HG03159 (cell line): Measurements from ENCODE around the gene EFNA5.

Experiments used
- ATAC-seq: cut with Tn5 transposase; IDR thresholded peaks from one replicate; pipeline ENCODE4 v1.9.1; 2021; ENCODE audit warnings: mild to moderate bottlenecking, moderate library complexity; ENCODE audit not compliant: unreplicated experiment

Gene EFNA5

DNA sequence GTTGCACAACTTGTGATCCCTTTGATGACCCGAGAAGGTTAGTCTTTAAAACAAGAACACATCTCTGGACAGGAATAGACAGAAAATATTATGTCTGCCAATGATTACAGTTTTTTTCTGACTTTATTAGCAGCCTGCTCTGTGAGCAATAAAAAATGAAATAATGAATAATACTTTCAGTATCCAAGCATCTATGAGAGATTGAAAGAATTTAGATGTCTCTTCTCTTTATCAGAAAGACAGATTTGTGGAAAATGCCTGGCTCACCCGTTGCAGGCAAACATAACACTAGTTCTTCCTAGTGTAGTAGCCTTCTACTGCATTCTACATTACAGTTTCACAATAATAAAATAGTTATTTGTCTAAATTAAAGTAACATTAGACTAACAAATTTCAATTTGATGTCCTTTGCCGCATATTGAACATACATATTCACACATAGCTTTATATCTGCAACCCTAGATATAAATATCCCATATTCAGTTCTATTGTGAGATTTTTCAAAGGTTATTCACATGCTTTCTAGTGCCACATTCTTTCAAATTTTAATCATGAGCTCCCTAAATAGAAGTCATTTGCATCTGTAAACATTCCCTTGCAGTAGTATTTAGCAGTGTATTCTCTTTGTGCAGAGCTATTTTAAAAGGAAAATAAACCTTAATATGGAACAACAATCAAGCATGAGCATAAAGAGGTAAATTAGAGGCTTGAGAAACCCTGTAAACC is 267.3 kb downstream of the EFNA5 start:
- no peak for ATAC-seq

DNA sequence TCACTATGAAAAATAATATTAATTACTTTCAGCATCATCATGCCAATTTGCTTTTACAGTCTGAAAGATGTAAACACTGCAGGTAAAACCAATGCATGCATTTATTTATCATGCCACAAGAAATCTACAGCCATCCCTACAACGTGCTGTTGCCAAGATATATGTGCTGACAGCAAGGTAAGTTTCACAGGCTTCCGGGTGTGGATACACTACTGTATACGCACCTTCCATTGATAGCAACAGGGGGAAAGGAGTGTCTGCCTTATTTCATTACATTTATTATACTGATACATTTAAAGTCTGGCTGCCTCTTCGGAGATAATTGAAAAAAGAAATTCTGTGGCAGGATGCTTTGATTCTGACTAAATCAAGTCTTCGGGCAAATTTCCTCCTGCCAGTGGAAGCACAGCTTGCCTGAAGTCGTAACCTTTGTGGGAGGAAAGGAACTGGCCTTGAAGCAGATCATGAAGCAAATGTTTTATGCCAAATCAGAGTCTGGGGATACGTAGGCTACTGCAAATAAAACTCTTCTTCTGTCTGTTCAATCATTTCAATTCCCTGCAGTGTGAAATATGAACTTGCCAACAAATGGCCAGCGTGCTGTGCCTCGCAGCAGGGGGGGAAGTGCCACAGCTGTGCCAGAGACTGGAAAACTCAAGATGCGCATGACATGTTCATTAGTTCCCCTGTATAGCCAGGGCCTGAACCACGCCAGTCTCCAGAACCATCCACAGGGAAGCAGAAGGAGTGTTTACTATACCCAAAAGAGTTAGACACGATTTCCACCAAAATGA is 268.1 kb downstream of the EFNA5 start:
- ATAC-seq = no peak

GRCh38 chr5:107401470-107402122 is 269.1 kb downstream of the EFNA5 start:
- ATAC-seq = no peak

DNA sequence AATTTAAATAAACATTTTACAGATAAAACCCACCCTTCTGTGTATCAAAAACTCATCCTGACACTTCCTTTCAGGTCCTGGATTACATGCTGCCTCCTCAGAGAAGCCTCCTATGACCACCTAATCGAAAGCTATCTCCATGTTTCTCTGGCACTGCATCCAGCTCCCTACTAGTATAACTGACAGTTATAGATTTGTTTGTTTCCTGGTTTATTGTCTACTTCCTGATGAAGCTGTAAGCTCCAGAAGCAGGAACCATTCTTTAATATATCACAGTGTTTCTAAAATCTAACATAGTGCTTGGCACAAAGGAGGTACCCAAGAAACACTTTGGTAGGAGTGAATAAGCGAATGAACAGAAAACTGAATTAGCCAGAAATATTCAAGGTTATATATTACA is 270.4 kb downstream of the EFNA5 start:
- ATAC-seq = no peak

GRCh38 chr5:107398703-107399102 is 272.0 kb downstream of the EFNA5 start:
- ATAC-seq = no peak

- peak; percentile 50 for ATAC-seq
Observed at GRCh38 chr5:107396351-107396690, 274.4 kb downstream of the EFNA5 start.

GRCh38 chr5:107395632-107396350 is 274.9 kb downstream of the EFNA5 start:
- peak; percentile 80 for ATAC-seq

DNA sequence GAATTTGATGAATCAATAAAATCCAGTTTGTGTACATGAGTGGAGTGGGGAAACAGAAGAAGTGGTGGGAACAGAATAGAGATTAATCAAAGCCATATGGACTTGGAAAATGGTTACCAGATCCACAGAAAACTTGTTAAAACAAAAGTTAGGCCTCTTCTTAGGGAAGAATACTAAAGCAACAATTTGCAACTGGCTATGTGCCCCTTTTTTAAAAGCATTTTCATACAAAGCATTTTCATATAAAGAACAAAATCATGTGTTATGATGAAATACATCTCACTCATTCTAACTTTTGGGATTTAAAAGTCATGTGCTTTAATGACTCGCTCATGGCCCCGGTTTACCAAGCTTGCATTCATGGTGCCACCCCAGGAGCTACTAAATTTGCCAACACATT is 276.9 kb downstream of the EFNA5 start:
- no peak for ATAC-seq

GRCh38 chr5:107391787-107392186 is 278.9 kb downstream of the EFNA5 start:
- ATAC-seq = no peak

DNA sequence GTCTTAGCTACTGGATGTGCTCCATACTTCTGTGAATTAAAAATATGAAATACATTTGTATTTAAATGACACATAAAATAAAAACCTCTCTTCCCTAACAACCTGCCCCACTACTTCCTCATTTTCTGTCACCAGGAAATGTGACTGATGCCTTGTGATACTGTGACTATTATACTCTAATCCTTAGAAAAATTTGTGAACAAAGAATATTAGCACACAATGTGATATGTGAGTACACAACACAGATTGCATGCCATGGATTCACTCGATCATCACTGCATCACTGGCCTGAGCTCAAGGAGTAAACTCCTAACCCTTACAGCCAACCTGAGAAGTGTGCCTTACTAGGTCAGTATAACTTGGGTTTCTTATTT is 281.0 kb downstream of the EFNA5 start:
- ATAC-seq = no peak

- ATAC-seq = peak; percentile 82
Observed at GRCh38 chr5:107389130-107389774, 281.5 kb downstream of the EFNA5 start.

DNA sequence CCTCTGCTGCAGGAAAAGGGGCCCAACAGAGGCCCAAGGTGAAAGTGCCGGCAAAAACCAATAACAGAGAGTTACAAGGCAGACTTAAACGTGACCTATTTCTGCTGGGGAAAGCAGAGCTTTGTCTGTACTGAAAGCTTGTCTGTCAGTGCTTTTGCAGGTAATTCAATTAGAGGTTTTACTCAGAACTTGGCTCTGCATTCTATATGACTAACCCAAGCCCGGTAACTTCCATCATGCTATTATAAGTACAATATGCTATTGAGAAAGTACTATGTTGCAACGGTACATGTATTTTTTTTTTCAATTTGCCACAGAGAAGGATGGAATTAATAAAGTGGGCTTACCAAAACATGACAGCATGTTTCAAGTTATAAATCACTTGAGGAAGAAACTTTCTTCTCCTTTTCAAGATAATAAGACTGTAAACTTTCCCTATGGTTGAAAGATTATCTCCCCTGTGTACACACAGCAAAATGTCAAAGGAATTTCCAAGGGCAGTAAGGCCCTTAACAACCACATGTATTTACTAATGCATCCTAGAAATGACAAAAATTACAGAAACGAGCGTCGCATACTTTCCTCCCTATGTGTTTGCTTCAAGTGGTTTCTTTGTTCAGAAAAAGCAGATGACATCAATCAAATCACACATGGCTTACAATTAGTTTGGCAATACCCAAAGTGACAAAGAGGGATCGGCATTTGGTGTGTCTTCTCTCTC is 282.4 kb downstream of the EFNA5 start:
- peak; percentile 53 for ATAC-seq

- ATAC-seq = no peak
Observed at GRCh38 chr5:107387526-107388140, 283.1 kb downstream of the EFNA5 start.

DNA sequence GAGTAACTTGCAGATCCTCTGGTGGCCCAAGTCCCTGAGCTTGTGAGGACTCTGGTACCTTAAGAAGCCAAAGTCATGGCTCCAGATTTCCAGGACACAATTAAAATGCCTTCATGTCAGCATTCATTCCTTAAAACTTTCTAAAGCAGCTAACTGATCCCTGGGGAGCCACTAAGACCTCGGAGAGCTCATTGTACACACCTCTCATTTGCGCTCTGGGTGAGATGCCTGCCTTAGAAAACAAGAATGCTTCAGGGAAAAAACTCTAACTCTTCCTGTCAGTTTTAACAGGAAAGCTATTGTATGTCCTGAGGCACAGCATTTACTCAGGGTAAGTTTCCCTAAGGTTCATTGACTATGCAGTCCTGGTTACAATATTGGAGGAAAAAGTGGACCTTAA is 285.0 kb downstream of the EFNA5 start:
- ATAC-seq = no peak

GRCh38 chr5:107384256-107384655 is 286.5 kb downstream of the EFNA5 start:
- no peak for ATAC-seq

- no peak for ATAC-seq
Observed at GRCh38 chr5:107383414-107383813, 287.3 kb downstream of the EFNA5 start.

DNA sequence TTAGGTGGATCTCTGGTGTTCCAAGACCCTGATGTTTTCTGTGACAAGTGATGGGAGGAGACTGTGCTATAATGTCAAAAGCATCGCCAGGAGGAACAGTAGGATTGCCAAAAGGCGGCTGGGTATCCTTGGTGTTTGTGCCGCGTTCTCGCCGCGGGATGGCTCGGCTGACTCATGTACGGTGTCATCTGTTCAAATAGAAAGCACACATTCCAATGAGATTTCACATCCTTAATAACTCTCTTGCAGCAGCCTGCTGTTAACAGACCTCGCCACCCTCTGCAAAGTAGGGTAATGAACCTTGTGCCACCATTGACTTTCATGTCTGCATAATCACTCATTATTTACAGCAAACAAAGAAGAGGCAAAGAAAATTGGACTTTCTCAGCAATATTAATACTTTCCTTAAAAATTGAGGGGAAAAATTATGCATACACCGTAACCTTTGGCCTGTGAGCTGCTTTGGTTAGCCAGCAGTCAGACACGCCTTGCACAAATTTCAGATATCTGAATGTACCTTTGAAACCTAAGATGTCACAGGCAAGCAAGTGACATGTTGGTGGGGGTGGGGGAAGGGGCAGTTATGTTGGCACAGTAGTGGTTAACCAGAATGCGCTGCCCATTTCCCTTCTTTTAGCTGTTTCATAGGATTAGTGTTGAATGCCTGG is 289.4 kb downstream of the EFNA5 start:
- no peak for ATAC-seq

DNA sequence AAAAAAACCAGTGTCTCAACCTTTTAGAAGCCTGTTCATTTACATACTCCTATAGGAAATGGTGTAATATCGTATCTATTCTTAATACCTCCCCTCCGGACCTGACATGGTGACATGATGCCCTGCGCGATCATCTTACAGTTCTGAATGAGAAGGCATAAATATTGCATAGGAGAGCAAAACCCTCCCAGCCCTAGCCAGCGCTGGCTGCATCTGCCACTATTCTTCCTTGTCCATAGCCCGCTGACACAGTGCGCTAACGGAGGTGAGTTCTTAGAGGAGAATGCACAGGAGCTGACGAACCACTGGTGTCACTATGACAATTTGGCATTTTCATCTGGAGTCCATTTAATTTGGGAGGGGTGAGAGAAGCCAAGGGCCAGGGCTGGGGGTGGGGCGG is 290.1 kb downstream of the EFNA5 start:
- ATAC-seq = no peak

DNA sequence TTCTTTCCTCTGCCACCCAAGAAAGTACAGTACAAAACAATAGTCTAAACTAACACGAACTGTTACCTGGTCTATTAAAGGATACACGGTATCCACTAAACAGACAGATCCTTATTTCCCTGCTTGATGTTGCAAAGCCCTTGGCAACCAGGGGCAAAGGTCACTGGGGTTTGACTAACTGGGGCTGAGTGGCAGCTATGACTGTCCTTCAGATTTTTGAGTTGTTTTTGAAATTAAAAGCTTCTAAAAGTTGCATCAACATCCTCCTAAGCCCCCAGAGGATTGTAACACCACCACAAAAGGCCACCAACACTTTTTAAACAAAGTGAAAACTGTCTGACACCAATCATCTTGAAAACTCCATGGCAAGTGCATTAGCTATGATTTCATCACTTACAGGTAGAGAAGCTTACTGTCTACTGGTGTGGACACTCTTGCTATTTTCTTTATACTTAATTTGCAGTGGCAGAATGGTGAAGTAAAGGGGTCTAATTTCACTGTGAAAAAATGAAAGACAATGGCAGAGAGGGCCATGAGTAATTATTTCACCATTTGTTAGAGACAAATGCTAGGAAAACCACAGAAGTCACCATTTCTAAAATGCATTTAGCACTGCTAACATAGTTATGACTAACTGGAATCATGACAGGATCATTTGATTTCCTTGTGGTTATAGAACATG is 292.4 kb downstream of the EFNA5 start:
- no peak for ATAC-seq
